Stomach (tissue), 4 donors: ENCODE data around the gene NAALADL2.

Experiments
- CTCF ChIP-seq, 7 experiments: fragments of 450-650 bp in 4 of 7; fragments of 200-600 bp in 3 of 7; sonication (generic) in 3 of 7; IDR thresholded peaks; one replicate each; pipeline ENCODE4 v1.5.1; 2016 to 2019; ENCODE audit warnings: antibody characterized with exemption in 7 of 7, control low read depth in 2 of 7, mild to moderate bottlenecking in 1 of 7
- EP300 ChIP-seq: sonication (generic); formaldehyde crosslinking; IDR thresholded peaks from one replicate; pipeline ENCODE4 v1.6.1; 2017; ENCODE audit warnings: antibody characterized with exemption

- TF ChIP-seq CTCF (IDR thresholded peaks at IDR 0.05) (no peak), EP300 (no peak)
Observed at GRCh38 chr3:175430983-175431773, 572.0 kb downstream of the NAALADL2 start.
